NB4 (cell line): Measurements from ENCODE around the gene MAML2.
A peak's percentile ranks its signal among the peaks of the same experiment; 100 is the strongest.

ENCODE experiments used
- DNase-seq: peaks from one replicate; pipeline ENCODE4 v3.0.0; 2010; ENCODE audit warnings: low read depth
- H3K4me3 ChIP-seq: one replicate; pipeline ENCODE4 v1.5.1; 2011; ENCODE audit warnings: mild to moderate bottlenecking, low read depth, low read length, moderate library complexity
- MAX ChIP-seq: IDR thresholded peaks from 2 replicates; pipeline ENCODE4 v1.6.1; 2011; ENCODE audit warnings: low read depth, low read length
- MYC ChIP-seq: IDR thresholded peaks from 2 replicates; pipeline ENCODE4 v1.6.1; 2011; ENCODE audit warnings: low read depth, low read length
- POLR2A ChIP-seq: IDR thresholded peaks from 2 replicates; pipeline ENCODE4 v1.6.1; 2011; ENCODE audit warnings: mild to moderate bottlenecking; ENCODE audit not compliant: insufficient read length; ENCODE audit errors: extremely low read depth
- TF ChIP-seq, protein P1 (sequence below): IDR thresholded peaks from one replicate; pipeline ENCODE4 v1.5.1; 2012; ENCODE audit warnings: low read depth, low read length

The MAML2 gene

GRCh38 chr11:96222102-96222501, 120.9 kb downstream of the MAML2 start:
- DNase-seq, result no peak
- TF ChIP-seq, protein P1, sequence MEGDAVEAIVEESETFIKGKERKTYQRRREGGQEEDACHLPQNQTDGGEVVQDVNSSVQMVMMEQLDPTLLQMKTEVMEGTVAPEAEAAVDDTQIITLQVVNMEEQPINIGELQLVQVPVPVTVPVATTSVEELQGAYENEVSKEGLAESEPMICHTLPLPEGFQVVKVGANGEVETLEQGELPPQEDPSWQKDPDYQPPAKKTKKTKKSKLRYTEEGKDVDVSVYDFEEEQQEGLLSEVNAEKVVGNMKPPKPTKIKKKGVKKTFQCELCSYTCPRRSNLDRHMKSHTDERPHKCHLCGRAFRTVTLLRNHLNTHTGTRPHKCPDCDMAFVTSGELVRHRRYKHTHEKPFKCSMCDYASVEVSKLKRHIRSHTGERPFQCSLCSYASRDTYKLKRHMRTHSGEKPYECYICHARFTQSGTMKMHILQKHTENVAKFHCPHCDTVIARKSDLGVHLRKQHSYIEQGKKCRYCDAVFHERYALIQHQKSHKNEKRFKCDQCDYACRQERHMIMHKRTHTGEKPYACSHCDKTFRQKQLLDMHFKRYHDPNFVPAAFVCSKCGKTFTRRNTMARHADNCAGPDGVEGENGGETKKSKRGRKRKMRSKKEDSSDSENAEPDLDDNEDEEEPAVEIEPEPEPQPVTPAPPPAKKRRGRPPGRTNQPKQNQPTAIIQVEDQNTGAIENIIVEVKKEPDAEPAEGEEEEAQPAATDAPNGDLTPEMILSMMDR, result no peak
- no peak for TF ChIP-seq MAX
- no peak for TF ChIP-seq POLR2A
- no peak for TF ChIP-seq MYC
- H3K4me3 ChIP-seq, result no peak overlapping the region

DNA sequence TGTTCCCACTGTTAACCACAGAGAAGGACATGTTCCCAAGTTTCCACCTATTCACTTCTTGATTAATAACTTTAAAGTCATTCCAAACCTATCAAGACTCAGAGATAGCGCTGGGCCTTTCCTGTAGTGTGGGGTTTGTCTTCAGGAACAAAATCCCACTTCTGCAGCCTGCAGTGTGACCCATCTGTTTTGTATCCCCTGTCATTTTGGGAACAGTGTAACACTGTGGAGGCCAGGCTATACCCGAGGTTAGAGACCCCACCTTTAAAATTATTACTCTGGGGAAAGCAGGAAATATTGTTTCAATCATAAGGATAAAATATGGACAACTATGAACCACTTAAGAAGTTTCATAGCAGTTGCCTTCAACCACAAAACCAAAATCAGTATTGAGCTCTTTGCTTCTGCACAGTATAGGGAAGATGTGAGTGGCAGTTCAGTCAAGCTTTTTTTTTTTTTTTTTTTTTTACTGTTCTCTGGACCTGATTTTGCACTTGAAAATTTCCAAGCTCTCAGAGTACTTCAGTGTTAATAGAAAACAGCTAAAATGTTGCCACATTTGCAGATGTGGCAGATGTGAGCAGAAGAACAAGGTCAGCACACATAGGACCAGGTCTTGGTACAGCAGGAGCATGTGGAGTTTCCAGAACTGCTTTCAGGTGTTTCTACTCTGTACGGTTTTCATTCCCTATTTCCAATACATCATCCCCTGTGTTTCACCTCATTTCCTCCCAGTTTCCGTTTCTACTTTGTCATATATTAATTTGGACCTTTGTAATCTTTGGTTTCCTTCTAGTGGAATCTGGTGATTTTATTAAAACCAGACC, 121.5 kb downstream of the MAML2 start:
- no peak overlapping the region for H3K4me3 ChIP-seq
- TF ChIP-seq MAX (no peak), MYC (peak; percentile 12; the same call in 1 of the 2 replicates)
- DNase-seq, result no peak

DNA sequence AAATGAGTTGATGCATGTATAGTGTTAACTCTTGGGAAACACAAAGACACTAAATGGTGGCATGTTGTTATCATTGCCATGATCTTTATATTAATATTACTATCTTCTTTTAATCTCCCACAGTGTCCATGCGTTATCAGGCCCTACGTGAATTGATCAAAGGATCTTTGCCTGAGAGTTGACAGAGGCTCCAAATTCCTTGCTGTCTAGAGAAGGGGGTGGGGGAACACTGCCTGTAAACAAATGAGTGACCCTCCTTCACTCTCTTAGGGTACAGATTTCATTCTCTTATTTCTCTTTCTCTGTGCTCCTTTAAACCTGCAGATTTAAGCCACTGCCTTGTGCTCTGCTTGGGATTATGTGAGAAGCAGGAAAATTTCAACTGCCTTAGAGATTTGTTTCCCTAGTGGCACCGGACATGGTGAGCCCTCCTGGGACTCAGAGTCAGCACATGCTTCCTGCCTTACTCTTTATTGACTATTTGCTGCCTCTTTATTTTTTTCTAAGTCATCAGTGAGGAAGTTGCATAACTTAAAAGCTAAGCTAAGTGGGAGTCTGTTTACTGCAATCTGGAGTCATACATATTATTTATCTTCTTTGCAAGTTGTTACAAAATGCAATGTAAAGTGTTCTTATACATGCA, 122.9 kb downstream of the MAML2 start:
- H3K4me3 ChIP-seq, result peak overlapping the region; percentile 8
- DNase-seq, result peak; percentile 93
- TF ChIP-seq MAX (peak; percentile 97), MYC (peak; percentile 96), POLR2A (no peak)
- TF ChIP-seq, protein P1, result no peak

DNA sequence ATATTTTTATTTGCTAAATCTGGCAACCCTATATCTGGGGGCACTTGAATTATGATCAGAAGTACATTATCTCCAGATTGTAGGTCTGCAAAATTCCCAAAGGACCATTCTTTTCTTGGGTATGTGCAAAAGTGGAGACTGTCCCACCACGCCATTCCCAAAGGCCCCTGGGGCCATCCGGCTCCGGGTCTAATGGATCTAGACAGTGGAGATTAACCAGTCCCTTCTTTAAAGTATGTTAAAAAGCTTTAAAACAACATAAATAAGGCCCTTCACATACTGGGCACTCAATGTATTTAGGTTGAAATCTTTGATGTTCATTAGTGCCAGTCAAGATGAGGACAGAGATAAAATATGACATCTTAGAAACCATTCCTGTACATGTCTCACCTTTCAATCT, 124.1 kb downstream of the MAML2 start:
- DNase-seq, result no peak
- no peak overlapping the region for H3K4me3 ChIP-seq
- TF ChIP-seq MAX (no peak), MYC (no peak), POLR2A (no peak)
- TF ChIP-seq, protein P1, result no peak

GRCh38 chr11:96218006-96218405, 125.0 kb downstream of the MAML2 start:
- no peak overlapping the region for H3K4me3 ChIP-seq
- TF ChIP-seq, protein P1, result no peak
- TF ChIP-seq MYC (no peak), POLR2A (no peak), MAX (no peak)
- DNase-seq, result no peak

GRCh38 chr11:96217206-96217605, 125.8 kb downstream of the MAML2 start:
- TF ChIP-seq MAX (no peak), MYC (no peak), POLR2A (no peak)
- TF ChIP-seq, protein P1, result no peak
- H3K4me3 ChIP-seq, result no peak overlapping the region
- no peak for DNase-seq
